NCI-H146 (cell line): ENCODE measurements around the gene GPR31.
A peak's percentile ranks its signal among the peaks of the same experiment; 100 is the strongest.

Source experiments
- DNase-seq: peaks from one replicate; lab custom pipeline; 2025; lab: John Stamatoyannopoulos, UW

The GPR31 gene

GRCh38 chr6:167165858-167166471 lies 8.2 kb upstream of the GPR31 start:
- DNase-seq: no peak

DNA sequence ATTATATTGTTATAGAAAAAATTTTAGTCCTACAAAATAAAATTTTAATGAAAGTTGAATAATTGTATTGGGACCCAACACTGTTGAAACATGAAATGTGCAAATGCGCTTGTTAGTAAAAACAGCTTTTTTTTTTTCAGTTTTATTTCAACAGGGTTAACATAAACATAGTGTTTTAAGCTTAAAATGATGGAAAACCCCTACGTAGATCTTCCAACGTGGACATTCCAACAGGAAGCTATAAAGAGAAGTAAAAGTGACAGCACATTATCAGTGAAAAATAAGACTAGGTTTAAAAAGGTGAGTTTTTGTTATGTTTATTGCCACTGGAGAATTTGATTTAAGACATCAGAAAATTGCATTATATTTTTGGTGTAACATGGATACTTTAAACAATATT lies 6.5 kb upstream of the GPR31 start:
- no peak for DNase-seq

GRCh38 chr6:167163476-167164011 lies 5.8 kb upstream of the GPR31 start:
- DNase-seq: no peak

DNA sequence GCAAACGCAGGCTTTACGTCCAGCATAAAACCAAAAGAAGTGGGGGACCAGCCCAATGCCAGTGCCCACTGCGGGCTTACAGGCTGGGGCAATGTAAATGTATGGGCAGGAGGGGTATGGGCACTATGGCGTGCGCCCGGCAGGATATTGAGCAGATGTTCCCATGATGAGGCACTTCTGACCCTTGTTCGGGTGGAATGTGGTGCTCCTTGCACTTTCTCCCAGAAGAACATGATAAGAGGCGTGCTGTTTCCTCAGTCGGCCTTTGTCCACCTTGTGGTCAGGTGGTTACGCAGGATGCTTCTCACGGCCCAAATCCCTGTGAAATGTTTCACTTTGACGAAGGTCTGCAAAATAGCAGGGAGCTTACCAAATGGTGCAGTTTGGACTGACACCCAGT lies 4.8 kb upstream of the GPR31 start:
- DNase-seq: no peak

DNA sequence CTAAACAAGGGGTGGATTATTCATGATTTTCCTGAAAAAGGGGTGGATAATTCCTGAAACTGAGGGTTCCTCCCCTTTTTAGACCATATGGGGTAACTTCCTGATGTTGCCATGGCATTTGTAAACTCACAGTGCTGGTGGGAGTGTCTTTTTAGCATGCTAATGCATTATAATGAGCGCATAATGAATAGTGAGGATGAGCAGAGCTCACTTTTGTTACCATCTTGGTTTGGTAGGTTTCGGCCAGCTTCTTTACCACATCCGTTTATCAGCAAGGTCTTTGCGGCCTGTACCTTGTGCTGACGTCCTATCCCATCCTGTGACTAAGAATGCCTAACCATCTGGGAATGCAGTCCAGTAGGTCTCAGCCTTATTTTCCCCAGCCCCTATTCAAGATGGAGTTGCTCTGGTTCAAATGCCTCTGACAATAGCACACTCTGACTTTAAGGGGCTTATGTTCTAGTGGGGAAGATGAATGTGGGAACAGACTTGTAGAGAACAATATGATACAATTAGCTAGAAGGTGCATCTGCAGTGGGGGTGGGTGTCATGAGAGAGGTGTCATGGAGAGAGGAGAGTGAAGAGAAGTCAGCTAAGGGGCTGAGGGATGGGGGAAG lies 4.2 kb upstream of the GPR31 start:
- DNase-seq: no peak

GRCh38 chr6:167157414-167157813 lies 366 bp downstream of the GPR31 start:
- no peak for DNase-seq

DNA sequence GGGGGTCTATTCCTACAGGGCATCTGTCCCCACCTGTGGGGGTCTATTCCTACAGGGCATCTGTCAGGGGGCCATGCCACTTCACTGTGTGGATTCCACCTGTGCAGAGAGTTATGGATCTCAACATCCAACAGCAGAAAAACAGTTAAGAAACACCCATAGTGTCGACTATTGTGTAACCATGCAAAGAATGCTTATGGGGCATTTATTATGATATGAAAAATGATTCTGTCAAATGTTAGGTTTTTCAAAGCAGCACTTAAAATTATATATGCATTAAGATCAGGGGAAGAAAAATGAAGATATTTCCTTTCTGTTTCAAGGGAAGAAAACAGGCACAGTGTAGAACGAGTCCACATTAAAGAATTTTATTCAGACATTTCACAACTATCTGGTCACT lies 2.9 kb downstream of the GPR31 start:
- no peak for DNase-seq

GRCh38 chr6:167154291-167154690 lies 3.5 kb downstream of the GPR31 start:
- no peak for DNase-seq

DNA sequence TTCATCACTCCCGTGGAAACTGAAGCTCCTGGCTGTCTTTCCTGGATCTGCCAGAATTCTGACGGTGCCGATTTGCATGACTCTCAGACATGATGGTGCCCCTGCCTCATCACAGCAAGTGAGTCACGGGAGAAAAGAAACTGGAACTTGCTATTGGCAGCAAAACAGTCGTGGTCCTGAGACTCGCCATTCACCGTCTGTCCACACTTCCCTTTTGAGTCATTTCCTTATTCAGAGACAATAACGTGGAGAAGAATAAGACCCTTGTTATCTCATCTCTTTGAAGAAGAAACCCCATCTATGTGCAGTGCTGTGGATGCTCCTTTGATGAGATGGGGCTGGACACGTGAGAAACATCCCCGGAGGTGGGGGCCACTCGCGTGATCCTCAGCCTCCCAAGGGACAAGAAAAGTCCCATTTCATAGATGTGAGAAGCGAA lies 4.2 kb downstream of the GPR31 start:
- no peak for DNase-seq

DNA sequence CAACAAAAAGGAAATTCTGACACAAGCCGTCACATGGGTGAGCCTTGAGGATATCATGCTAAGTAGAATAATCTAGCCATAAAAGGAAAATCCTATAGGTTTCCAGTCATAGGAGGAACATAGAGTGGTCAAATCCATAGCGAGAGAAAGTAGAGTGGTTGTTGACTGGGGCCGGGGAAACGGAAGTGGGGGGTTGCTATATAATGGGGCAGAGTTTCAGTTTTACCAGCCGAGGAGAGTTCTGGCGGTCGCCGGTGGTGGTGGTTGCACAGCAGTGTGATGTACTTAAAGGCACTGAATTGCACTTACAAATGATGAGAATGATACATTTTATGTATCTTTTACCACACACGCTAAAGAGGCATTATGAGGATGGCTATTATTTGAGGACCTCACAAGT lies 4.9 kb downstream of the GPR31 start:
- no peak for DNase-seq

- no peak for DNase-seq
Measured at GRCh38 chr6:167151648-167152047, 6.1 kb downstream of the GPR31 start.

DNA sequence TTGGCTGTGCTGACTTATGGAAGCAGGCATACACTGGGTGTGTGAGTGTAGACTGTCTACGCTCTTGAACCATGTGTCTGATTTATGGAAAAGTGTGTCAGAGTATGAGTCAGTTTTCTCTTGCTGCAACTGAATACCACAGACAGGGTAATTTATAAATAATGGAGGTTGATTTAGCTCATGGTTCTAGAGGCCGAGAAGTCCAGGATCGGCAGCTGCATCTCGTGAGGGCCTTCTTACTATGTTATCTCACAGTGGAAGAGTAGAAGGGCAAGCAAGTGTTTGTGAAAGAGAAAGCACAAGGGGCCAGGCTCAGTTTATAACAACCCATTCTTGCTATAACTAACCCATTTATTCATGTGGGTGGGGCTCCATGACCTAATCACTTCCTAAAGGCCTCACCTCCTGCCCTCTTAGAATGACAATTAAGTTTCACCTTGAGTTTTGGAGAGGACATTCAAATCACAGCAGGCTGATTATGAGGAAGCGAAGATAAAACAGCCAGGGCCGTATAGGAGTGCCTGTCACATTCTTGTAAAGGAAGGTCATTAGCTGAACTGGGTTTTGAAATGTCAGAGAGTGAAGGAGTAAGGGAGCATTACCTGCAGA lies 6.7 kb downstream of the GPR31 start:
- DNase-seq: no peak

- no peak for DNase-seq
Measured at GRCh38 chr6:167148997-167149396, 8.8 kb downstream of the GPR31 start.

- DNase-seq: no peak
Measured at GRCh38 chr6:167148021-167148420, 9.8 kb downstream of the GPR31 start.

DNA sequence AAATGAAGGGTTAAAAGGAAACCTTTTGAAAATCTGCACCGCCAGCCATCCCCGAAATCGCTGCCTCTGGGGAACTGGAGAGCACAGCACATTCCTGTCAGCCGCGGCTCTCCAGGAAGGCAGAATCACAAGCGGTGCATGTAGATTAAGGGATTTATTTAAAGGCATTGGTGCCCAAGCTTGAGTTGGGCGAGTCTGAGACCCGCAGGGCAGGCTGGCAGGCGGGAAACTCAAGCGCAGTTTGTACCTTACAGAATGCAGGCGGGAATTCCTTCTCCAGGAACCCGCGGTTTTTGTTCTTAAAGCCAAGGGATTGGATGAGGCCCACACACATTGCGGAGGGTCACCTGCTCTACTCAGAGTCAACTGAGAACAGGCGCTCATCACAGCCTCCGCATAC lies 10.8 kb downstream of the GPR31 start:
- no peak for DNase-seq

DNA sequence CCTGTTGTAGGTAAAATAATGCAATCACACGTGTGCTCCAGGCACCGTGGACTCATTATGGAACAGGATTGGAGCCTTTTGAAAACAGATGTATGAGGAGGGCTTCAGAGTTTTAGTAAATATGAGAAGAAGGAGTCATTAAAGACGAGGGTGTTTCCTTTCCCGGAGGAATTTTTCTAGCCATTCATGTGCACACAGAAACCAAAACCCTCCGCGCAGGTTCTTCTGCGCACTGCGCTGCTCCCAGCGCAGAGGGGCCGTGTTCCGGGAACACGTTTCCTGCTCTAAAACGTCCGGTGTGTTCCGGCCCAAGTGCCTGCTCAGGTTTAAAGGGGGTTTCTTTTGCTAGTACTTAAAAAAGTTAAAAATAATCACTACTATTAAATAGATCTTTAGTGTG lies 11.6 kb downstream of the GPR31 start:
- no peak for DNase-seq

- DNase-seq: no peak
Measured at GRCh38 chr6:167145461-167145860, 12.3 kb downstream of the GPR31 start.

DNA sequence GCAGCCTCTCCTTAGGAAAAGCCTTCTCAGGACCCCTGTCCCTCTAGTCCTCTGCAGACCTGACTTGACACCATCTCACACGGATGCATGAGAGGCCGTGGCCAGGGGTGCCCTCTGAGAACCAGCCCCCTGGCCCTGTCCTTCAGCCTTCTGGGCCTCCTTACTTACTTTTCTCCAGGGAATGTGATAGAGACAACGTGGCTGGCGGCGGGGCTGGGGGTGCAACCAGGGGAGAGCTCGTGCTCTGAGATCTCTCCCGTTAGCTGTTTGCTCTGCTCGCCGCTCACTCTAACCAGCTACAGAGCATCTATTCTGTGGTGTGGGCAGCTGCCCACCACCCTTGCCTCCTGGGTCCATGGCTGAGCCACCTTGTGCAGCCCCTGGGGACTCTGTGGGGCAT lies 14.7 kb downstream of the GPR31 start:
- no peak for DNase-seq

DNA sequence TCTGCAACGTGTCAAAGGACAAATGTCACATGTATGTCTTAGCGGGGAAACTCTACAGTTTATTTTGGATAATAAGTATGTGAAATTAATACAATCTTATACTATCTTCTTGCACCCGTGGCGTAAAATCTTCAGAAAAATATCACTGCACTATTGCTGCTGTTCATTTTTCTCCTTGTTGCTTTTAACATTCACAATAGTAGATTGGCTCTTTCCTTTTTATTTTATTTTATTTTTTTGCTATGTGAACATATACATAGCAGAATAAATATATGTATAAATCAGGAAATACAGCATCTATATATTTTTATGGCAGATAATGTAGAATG lies 15.4 kb downstream of the GPR31 start:
- DNase-seq: no peak

DNA sequence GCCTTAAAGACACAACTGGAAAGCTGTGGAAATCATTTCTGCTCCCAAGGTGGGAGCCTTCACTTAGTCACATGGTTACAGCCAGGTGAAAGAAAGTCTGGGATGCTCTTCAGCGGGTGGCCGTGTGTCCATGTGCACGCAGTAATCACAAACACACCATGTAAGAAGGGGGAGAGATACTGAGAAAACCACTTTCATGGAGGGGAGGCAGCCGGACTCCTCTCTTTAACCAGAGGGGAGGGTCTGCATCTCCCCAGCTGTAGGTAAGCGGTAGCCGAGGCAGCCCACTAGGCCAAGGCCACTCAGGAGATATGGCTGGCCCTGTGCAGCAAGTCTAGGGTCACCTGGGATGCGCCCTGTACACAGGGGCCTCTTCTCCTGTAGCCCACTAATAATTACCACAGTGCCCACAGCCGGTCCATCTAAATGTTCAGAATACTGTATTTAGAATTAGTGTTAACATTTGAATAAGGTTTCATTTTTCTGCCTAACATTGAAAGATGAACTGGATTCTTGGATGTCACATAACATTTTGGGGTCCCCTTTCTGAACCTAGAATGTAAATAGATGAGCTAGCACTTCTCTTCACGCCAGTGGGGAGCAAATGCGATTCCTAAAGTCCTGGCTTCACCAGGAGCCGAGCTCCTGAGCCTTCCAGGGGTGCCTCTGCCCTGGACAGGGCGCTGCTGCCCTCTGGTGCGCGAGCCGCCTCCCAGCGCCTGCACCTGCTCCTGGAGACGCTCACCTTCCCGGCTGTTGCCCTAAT lies 15.9 kb downstream of the GPR31 start:
- peak; percentile 28 for DNase-seq

- no peak for DNase-seq
Measured at GRCh38 chr6:167140589-167141474, 16.9 kb downstream of the GPR31 start.

DNA sequence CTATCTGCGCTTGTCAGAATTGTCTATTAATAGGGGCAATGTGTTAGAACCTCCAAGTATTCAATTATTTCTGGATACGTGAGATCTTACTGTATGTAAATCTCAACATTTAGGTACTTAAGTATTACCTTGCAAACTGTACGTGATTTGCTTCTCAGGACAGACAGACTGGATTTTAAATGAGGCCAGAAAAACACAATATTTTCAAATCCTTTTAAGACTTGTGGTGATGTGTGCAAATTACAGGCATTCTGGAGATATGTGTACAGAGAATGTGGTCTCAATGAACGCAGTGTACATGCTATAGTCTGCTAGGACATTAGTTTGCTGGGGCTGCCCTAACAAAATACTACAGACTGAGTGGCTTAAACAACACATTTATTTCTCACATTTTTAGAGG lies 18.0 kb downstream of the GPR31 start:
- DNase-seq: no peak
